Bone marrow (tissue), 2 donors: Measurements from ENCODE around the gene NRF1.
"Not testable (repeated sequence)": the region's sequence is repeated elsewhere in the genome, so short reads cannot be mapped to it uniquely, and the experiment has no call there.

ENCODE experiments used
- DNase-seq, 2 donors: peaks; one replicate each; lab custom pipeline; 2025; lab: John Stamatoyannopoulos, UW

The NRF1 gene

GRCh38 chr7:129611246-129612111 lies at the start of gene NRF1:
Gene NRF1 (plus strand): TSS chr7:129611720. CDS start chr7:129657352, 45,632 bp downstream.
- DNase-seq: peak; percentile 79 to 80

- peak in 1 of 2 donors; percentile 31 for DNase-seq
Observed at GRCh38 chr7:129566323-129566722, 45.2 kb upstream of the NRF1 start.

- no peak for DNase-seq
Observed at GRCh38 chr7:129567377-129567776, 44.1 kb upstream of the NRF1 start.

GRCh38 chr7:129568240-129568639 lies 43.3 kb upstream of the NRF1 start:
- no peak for DNase-seq

DNA sequence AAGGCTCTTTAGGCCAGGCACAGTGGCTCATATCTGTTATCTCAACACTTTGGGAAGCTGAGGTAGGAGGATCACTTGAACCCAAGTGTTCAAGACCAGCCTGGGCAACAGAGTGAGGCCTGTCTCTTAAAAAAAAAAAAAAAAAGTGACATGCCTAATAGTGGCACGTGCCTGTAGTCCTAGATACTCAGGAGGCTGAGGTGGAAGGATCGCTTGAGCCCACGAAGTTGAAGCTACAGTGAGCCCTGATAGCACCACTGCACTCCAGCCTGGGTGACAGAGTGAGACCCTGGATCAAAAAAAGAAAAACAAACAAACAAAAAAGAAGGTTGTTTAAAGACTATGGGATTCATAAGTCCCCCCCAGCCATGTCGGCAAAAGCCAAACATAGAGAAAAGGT lies 42.2 kb upstream of the NRF1 start:
- no peak for DNase-seq

DNA sequence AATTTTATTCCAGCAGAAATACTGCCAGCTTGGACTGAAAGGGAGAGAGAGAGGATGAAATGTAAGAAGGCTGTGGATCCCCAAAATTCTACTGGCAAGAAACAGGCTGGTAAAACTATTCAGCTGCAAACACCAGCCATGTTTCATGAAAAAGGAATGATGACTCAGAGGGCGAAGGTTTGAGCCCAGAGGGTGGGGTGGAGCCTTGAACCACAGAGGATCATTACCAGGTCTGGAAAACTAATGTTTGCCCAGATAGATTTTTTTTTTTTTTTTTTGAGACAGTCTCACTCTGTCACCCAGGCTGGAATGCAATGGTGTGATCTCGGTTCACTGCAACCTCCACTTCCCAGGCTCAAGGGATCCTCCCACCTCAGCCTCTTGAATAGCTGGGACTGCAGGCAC lies 41.7 kb upstream of the NRF1 start:
- DNase-seq: no peak

DNA sequence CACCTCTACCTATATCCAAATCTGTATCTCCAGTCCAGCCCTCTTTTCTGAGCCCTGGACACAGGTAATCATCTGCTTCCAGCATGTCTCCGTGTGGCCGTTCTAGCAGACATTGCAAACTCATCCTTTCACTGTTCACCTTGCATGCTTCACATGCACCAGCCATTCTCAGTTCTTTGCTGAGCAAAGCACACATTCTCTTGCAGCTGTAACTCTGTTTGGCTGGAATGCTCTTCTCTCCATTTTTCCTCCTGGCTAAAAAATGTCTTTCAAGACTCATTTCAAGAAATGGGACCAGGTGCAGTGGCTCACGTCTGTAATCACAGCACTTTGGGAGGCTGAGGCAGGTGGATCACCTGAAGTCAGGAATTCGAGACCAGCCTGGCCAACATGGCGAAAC lies 40.3 kb upstream of the NRF1 start:
- DNase-seq: no peak

GRCh38 chr7:129572205-129572604 lies 39.3 kb upstream of the NRF1 start:
- DNase-seq: no peak

DNA sequence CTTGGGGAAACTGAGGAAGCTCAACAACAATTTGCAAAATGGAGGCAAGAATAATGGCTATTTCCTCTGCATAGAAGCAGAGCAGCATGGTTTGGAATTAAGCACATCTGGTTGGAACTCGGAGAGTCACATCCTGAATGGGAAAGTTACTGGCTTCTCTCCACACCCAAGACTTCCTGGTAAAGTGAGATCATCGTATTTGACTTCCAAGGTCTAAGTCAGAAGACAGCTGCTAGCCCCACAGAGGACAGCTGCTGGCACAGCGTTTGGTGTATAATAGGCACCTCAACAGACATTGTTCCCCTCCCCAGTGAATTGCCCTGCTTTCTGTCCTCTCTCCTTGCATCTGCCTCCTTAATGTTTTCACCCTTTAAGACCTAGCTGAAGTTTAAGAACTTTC lies 37.0 kb upstream of the NRF1 start:
- DNase-seq: no peak

- DNase-seq: no peak
Observed at GRCh38 chr7:129575699-129576098, 35.8 kb upstream of the NRF1 start.

DNA sequence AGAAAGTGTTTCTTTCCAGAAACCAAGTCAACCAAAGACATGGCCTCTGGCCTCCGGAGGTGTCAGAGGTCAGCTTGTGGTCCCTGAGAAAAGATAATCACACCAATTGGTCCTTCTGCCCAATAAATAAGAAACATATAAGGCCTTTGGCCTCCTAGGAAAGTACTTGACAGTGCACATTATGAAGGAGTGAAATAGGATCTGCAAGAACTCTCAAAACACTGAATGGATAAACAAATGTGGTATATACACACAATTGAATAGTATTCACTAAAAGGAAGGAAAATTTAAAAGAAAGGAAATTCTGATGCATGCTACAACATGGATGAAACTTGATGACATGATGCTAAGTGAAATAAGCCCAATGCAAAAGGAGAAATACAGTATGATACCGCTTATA lies 35.4 kb upstream of the NRF1 start:
- DNase-seq: no peak

- no peak for DNase-seq
Observed at GRCh38 chr7:129578829-129579228, 32.7 kb upstream of the NRF1 start.

GRCh38 chr7:129586179-129586578 lies 25.3 kb upstream of the NRF1 start:
- DNase-seq: not testable (repeated sequence)

DNA sequence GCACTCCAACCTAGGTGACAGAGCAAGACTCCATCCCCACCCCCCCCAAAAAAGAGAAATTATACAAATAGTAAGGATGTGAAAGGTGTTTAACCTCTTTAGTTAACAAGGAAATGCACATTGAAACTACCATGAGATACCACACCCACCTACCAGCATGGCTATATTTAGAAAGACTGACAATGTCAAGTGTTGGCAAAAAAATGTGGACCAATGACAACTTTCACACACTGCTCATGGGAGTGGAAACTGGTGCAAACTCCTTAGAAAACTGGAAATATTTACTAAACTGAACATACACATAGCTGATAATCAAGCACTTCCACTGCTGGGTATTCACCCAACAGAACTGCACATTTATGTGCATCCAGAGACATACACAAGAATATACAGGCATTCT lies 23.3 kb upstream of the NRF1 start:
- DNase-seq: no peak

DNA sequence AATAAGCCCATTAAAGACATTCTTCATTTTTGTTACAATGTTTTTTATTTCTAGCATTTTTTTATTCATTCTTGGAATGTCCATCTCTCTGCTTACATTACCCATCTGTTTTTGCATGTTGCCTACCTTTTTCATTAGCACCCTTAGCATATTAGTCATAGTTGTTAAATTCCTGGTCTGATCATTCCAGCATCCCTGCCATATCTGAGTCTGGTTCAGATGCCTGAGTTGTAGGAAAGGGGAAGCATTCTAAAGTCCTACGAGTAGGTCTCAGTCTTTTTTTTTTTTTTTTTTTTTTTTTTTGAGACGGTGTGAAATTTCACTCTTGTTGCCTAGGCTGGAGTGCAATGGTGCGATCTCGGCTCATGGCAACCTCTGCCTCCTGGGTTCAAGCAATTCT lies 19.7 kb upstream of the NRF1 start:
- no peak for DNase-seq

GRCh38 chr7:129596386-129596785 lies 15.1 kb upstream of the NRF1 start:
- not testable (repeated sequence) for DNase-seq

- DNase-seq: no peak
Observed at GRCh38 chr7:129597672-129598071, 13.8 kb upstream of the NRF1 start.

- DNase-seq: no peak
Observed at GRCh38 chr7:129599174-129599573, 12.3 kb upstream of the NRF1 start.

DNA sequence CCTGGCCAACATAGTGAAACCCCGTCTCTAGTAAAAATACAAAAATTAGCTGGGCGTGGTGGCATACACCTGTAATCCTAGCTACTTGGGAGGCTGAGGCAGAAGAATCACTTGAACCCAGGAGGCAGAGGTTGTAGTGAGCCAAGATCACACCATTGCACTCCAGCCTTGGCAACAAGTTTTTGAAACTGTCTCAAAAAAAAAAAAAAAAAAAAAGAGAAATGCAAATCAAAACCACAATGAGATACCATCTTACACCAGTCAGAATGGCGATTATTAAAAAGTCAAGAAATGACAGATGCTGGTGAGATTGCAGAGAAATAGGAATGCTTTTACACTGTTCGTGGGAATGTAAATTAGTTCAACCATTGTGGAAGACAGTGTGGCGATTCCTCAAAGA lies 7.9 kb upstream of the NRF1 start:
- DNase-seq: not testable (repeated sequence)

GRCh38 chr7:129604021-129604420 lies 7.5 kb upstream of the NRF1 start:
- DNase-seq: not testable (repeated sequence)

- no peak for DNase-seq
Observed at GRCh38 chr7:129604713-129605437, 6.6 kb upstream of the NRF1 start.

DNA sequence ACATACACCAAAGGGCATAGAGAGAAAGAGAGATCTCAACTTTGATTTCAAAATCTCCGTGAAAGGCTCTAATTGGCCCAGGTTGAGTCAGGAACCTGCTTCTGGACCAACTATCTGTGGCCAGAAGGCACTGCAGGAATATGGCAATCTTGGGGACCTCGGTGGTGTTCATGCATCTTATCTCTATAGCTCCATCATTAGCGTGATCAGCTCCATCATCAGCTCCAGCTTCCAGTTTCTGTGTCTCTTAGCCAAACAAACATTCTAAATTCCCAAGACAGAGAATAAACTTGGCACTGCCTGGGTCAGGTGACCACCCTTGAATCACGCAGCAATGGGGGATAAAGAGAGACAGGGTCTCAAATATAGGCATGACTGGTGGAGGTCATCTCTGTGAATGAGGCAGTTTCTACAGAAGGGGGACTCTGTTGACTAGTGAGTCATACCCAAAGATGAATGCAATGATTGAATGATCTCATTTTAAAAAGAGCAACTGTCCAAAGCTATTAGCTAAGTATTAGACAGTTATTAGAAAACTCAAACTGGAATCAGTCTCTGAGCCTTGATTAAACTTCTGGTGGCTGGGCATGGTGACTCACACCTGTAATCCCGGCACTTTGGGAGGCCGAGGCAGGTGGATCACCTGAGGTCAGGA lies 5.4 kb upstream of the NRF1 start:
- DNase-seq: no peak

DNA sequence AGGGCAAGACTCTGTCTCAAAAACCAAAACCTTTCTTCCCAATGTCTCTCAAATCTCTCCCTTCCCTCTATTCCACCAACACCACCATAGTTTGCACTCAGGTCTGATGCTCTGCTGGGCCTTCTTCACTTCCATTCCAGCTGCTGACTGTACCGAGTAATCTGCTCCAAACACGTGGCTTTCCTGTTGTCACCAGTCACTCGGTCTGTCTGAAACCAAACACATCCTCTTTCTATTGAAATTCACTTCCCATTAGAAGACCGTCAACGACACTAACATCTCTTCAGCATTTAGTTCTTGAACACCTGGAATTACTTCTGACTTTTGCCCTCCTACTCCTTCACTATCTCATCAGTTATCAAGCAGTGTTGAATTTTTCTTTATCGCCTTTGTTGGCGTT lies 4.7 kb upstream of the NRF1 start:
- DNase-seq: peak in 1 of 2 donors; percentile 75
